Measurements from ENCODE around the gene DNAJA4. TPM values are rescaled to one million over a fixed set of nuclear protein-coding genes. Genes with fewer than 3 reads are reported as not detected.

DNAJA4 gene
- total and polyA plus RNA-seq, 2 of the 8 experiments (the other 6 are each of a cell fraction or from before 2014, with no cell fraction given) = 3.6 to 6.2 TPM

DNA sequence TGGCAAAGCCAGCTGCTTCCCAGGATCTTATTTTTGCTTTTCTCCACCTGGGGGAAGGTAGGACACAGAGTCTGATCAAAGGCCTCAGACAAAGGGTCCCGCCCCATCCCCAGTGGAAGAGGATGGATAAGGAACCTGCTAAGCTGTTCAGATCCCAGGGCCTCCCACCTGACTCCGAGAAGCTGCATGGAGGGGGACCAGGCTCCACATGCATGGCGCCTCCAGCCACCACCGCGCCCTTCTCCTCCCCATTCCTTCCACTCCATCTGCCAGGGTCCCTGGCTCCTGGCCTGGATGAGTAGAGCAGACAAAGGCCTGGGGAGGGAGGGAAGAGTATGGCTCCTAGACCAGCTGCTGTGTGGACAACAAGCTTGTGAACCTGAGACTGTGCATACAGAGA lies 55.8 kb downstream of the DNAJA4 start:
- no peaks in the 10 kb centered on the region for H4K20me1 ChIP-seq (replicated peaks in 1 of 2; ENCODE audit: control insufficient read depth in 1 of 2, insufficient read depth in 2 of 2, low read length in 2 of 2)
- peak overlapping the region; percentile 44 for H4K91ac ChIP-seq (replicated peaks; ENCODE audit: insufficient read length, low read length)
- no peaks in the 10 kb centered on the region for H3K36me3 ChIP-seq (ENCODE audit: control insufficient read depth in 2 of 4, insufficient read depth in 4 of 4, low read length in 3 of 4)
- H3K4me1 ChIP-seq (replicated peaks in 1 of 4; ENCODE audit: control insufficient read depth in 3 of 4, insufficient read depth in 4 of 4, low read length in 3 of 4) = peaks cover 8 to 31% (median 25%) of the 10 kb centered on the region in 4 experiments
- no peak overlapping the region for H2BK15ac ChIP-seq (ENCODE audit: low read length)
- H3K14ac ChIP-seq (ENCODE audit: insufficient read length) = no peak overlapping the region
- H3K4me3 ChIP-seq (ENCODE audit: extremely low read depth in 1 of 4, insufficient read depth in 2 of 4, low read depth in 3 of 4, low read length in 4 of 4) = no peak overlapping the region
- no peak overlapping the region for H2BK5ac ChIP-seq (ENCODE audit: low read depth, low read length)
- 81% methylated on average over 5 of the region's 5 CpGs; no CpG with 5 or more reads in 1 of the 2 experiments for WGBS, 2 experiments (ENCODE audit: extremely low coverage in 1 of 2, insufficient coverage in 1 of 2, insufficient read length in 1 of 2, insufficient replicate concordance in 2 of 2, low coverage in 1 of 2, low lambda C conversion rate in 2 of 2, missing lambda C conversion rate in 1 of 2)
- H3K4me2 ChIP-seq (ENCODE audit: insufficient read depth in 1 of 2, low read depth in 2 of 2, low read length in 2 of 2) = no peak overlapping the region
- ChIA-PET POLR2A (ENCODE audit: partially characterized antibody) (interaction anchor here (1.4 kb wide), 1 partner anchor 102 kb away, joined by 3 read pairs; no protein-coding TSS in a partner anchor), CTCF (ENCODE audit: partially characterized antibody) (interaction anchor here (1.7 to 5.6 kb wide), 4 partner anchors 8 to 103 kb away, joined by 7 to 42 read pairs (median 15); no protein-coding TSS in a partner anchor)
- no peak overlapping the region for H2AFZ ChIP-seq (ENCODE audit: low read length)
- no peak overlapping the region for H4K8ac ChIP-seq (ENCODE audit: extremely low read depth, insufficient read depth, low read length)
- H2BK120ac ChIP-seq (replicated peaks; ENCODE audit: low read depth, low read length) = no peak overlapping the region
- no peak overlapping the region for H2AK5ac ChIP-seq (ENCODE audit: low read depth, low read length)
- H3K4ac ChIP-seq (replicated peaks; ENCODE audit: insufficient read length, low read depth, low read length) = no peak overlapping the region
- no peaks in the 10 kb centered on the region for H3K27me3 ChIP-seq (replicated peaks in 1 of 4; ENCODE audit: control insufficient read depth in 3 of 4, extremely low read depth in 1 of 4, insufficient read depth in 3 of 4, low read length in 3 of 4)
- FAIRE-seq (no peak), DNase-seq (ENCODE audit: low read depth in 1 of 2, low spot score in 2 of 2) (no peak)
- no peak overlapping the region for H4K5ac ChIP-seq (ENCODE audit: insufficient read length, low read depth, low read length)
- no peaks in the 10 kb centered on the region for H3K79me1 ChIP-seq (ENCODE audit: low read depth, low read length)
- TF ChIP-seq CBX8 (IDR thresholded peaks at IDR 0.05; ENCODE audit: borderline replicate concordance, low read depth, low read length) (no peak), EP300 (IDR thresholded peaks at IDR 0.05; ENCODE audit: borderline replicate concordance in 1 of 2, low read depth in 2 of 2, low read length in 2 of 2) (no peak), ASH2L (IDR thresholded peaks at IDR 0.05; ENCODE audit: low read length) (no peak), RAD21 (IDR thresholded peaks at IDR 0.05 in 1 of 2, conservative IDR thresholded peaks at IDR 0.05 in 1 of 2; ENCODE audit: low read depth in 2 of 2, low read length in 2 of 2) (no peak), RBBP5 (IDR thresholded peaks at IDR 0.05; ENCODE audit: borderline replicate concordance, low read depth, low read length) (no peak), TAF1 (IDR thresholded peaks at IDR 0.05; ENCODE audit: low read depth, low read length) (no peak), SP4 (IDR thresholded peaks at IDR 0.05; ENCODE audit: low read length) (no peak), TBP (IDR thresholded peaks at IDR 0.05; ENCODE audit: low read depth, low read length) (no peak), KDM5A (IDR thresholded peaks at IDR 0.05; ENCODE audit: low read length) (no peak), ATF3 (IDR thresholded peaks at IDR 0.05; ENCODE audit: insufficient read depth, low read depth, low read length) (no peak), EZH2 (IDR thresholded peaks at IDR 0.05; ENCODE audit: low read depth, low read length, severe bottlenecking) (no peak)
- H3K18ac ChIP-seq (ENCODE audit: extremely low read depth, low read length) = no peak overlapping the region
- no peak overlapping the region for H3K56ac ChIP-seq (replicated peaks; ENCODE audit: insufficient read length, low read depth, low read length)
- H3K23me2 ChIP-seq (ENCODE audit: low read depth, low read length) = no peaks in the 10 kb centered on the region
- H3K9ac ChIP-seq (replicated peaks in 1 of 4; ENCODE audit: extremely low read depth in 1 of 4, low read depth in 3 of 4, low read length in 3 of 4) = no peak overlapping the region
- H3K9me3 ChIP-seq (ENCODE audit: insufficient read depth in 2 of 2, low read depth in 1 of 2, low read length in 1 of 2) = no peaks in the 10 kb centered on the region
- no peaks in the 10 kb centered on the region for H3K79me2 ChIP-seq (ENCODE audit: control insufficient read depth in 1 of 2, insufficient read depth in 2 of 2, low read length in 2 of 2)
- H2BK12ac ChIP-seq (ENCODE audit: low read depth, low read length) = no peak overlapping the region
- H3K27ac ChIP-seq (ENCODE audit: low read depth, low read length) = no peak overlapping the region
- H3K23ac ChIP-seq (ENCODE audit: insufficient read length) = no peak overlapping the region
- H2BK20ac ChIP-seq (ENCODE audit: low read length) = no peak overlapping the region
